IMR-90 (cell line): Measurements from ENCODE around the gene GPR84. TPM values are rescaled to one million over a fixed set of nuclear protein-coding genes. Genes with fewer than 3 reads are reported as not detected.

Experiments
- ATAC-seq: fragments of 200-7000 bp; cut with Tn5 transposase; 2 replicates; pipeline ENCODE4 v1.9.1; 2020; ENCODE audit warnings: low read depth, mild to moderate bottlenecking, moderate library complexity
- BruUV-seq: library from RNA; stranded (reverse); fragments of 400-500 nt; replicated peaks from 2 replicates; lab custom pipeline; 2021; lab: Mats Ljungman, UMichigan
- CTCF ChIA-PET: fragments of 300-600 bp; formaldehyde crosslinking; extraction: SDS; loops from one replicate; lab custom pipeline; 2021; ENCODE audit warnings: antibody characterized with exemption; lab: Yijun Ruan, JAX
- POLR2A ChIA-PET: fragments of 300-600 bp; sonication (Branson Sonifier 250); formaldehyde crosslinking; loops from one replicate; lab custom pipeline; 2022; ENCODE audit warnings: antibody characterized with exemption; ENCODE audit not compliant: unreplicated experiment; lab: Charles Lee
- DNase-seq: peaks from one replicate; pipeline ENCODE4 v3.0.0; 2013
- H2AFZ ChIP-seq: replicated peaks from 2 replicates; pipeline ENCODE3; 2013; ENCODE audit warnings: low read length, mild to moderate bottlenecking; ENCODE audit not compliant: poor library complexity
- H2AK5ac ChIP-seq: 2 replicates; pipeline ENCODE4 v1.6.1; 2013; ENCODE audit warnings: low read depth, low read length, inconsistent platforms
- H2AK9ac ChIP-seq: replicated peaks from 2 replicates; pipeline ENCODE3; 2013; ENCODE audit warnings: mild to moderate bottlenecking, low read depth, low read length, moderate library complexity; ENCODE audit not compliant: poor library complexity
- H2BK120ac ChIP-seq: 2 replicates; pipeline ENCODE4 v1.6.1; 2013; ENCODE audit warnings: low read depth, low read length, inconsistent platforms
- H2BK15ac ChIP-seq: 3 replicates; pipeline ENCODE4 v1.6.1; 2013; ENCODE audit warnings: low read depth, low read length, inconsistent platforms
- H2BK20ac ChIP-seq: 2 replicates; pipeline ENCODE4 v1.6.1; 2013; ENCODE audit warnings: low read depth, mild to moderate bottlenecking, inconsistent platforms, low read length, moderate library complexity
- H2BK5ac ChIP-seq: 2 replicates; pipeline ENCODE4 v1.6.1; 2013; ENCODE audit warnings: mild to moderate bottlenecking, low read depth, low read length, inconsistent platforms; ENCODE audit not compliant: poor library complexity, severe bottlenecking
- H3K14ac ChIP-seq: replicated peaks from 2 replicates; pipeline ENCODE4 v1.6.1; 2013; ENCODE audit warnings: low read depth, low read length, inconsistent platforms
- H3K18ac ChIP-seq: 2 replicates; pipeline ENCODE4 v1.6.1; 2013; ENCODE audit warnings: low read depth, low read length, control low read depth
- H3K23ac ChIP-seq: 2 replicates; pipeline ENCODE4 v1.6.1; 2013; ENCODE audit warnings: low read depth, low read length, inconsistent platforms
- H3K27ac ChIP-seq: 2 replicates; pipeline ENCODE4 v1.5.1; 2013; ENCODE audit warnings: mild to moderate bottlenecking, control low read depth, low read length; ENCODE audit not compliant: insufficient read depth
- H3K27me3 ChIP-seq: 2 replicates; pipeline ENCODE4 v1.6.1; 2013; ENCODE audit warnings: low read length; ENCODE audit not compliant: control insufficient read depth, insufficient read depth
- H3K36me3 ChIP-seq: 2 replicates; pipeline ENCODE4 v1.6.1; 2013; ENCODE audit warnings: low read length, mixed read lengths; ENCODE audit not compliant: control insufficient read depth, insufficient read depth
- H3K4ac ChIP-seq: 2 replicates; pipeline ENCODE4 v1.6.1; 2013; ENCODE audit warnings: low read depth, low read length, inconsistent platforms
- H3K4me1 ChIP-seq: 2 replicates; pipeline ENCODE4 v1.6.1; 2013; ENCODE audit warnings: low read length, mixed read lengths; ENCODE audit not compliant: control insufficient read depth, insufficient read depth
- H3K4me2 ChIP-seq: 2 replicates; pipeline ENCODE4 v1.6.1; 2013; ENCODE audit warnings: low read depth, mild to moderate bottlenecking, control low read depth, low read length, moderate library complexity
- H3K4me3 ChIP-seq: 2 replicates; pipeline ENCODE4 v1.5.1; 2013; ENCODE audit warnings: low read depth, mild to moderate bottlenecking, control low read depth, low read length, moderate library complexity; ENCODE audit not compliant: insufficient read depth
- H3K56ac ChIP-seq: 2 replicates; pipeline ENCODE4 v1.6.1; 2013; ENCODE audit warnings: low read length, inconsistent platforms; ENCODE audit not compliant: insufficient read depth; ENCODE audit errors: extremely low read depth
- H3K79me1 ChIP-seq, 2 experiments: 2 replicates each; pipeline ENCODE4 v1.6.1; 2013; ENCODE audit warnings: low read length in 2 of 2, inconsistent platforms in 1 of 2, low read depth in 1 of 2
- H3K9ac ChIP-seq: 2 replicates; pipeline ENCODE4 v1.6.1; 2013; ENCODE audit warnings: low read depth, low read length, control low read depth
- H3K9me1 ChIP-seq: 2 replicates; pipeline ENCODE4 v1.6.1; 2013; ENCODE audit warnings: low read length, inconsistent platforms; ENCODE audit not compliant: insufficient read depth
- H3K9me3 ChIP-seq: 2 replicates; pipeline ENCODE4 v1.6.1; 2013; ENCODE audit warnings: low read length; ENCODE audit not compliant: control insufficient read depth, insufficient read depth
- H4K20me1 ChIP-seq: 2 replicates; pipeline ENCODE4 v1.6.1; 2013; ENCODE audit warnings: low read length, inconsistent platforms; ENCODE audit not compliant: insufficient read depth
- H4K5ac ChIP-seq: 2 replicates; pipeline ENCODE4 v1.6.1; 2013; ENCODE audit warnings: mild to moderate bottlenecking, low read depth, low read length, control low read depth
- H4K8ac ChIP-seq, 2 experiments: 2 replicates each; pipeline ENCODE4 v1.6.1; 2013; ENCODE audit warnings: low read depth in 2 of 2, low read length in 2 of 2, control low read depth in 1 of 2, inconsistent platforms in 1 of 2
- H4K91ac ChIP-seq: 2 replicates; pipeline ENCODE4 v1.6.1; 2013; ENCODE audit warnings: low read depth, low read length, inconsistent platforms; ENCODE audit not compliant: insufficient read depth
- BHLHE40 ChIP-seq: fragments of 150-350 bp; IDR thresholded peaks from 2 replicates; pipeline ENCODE4 v1.6.1; 2016; ENCODE audit warnings: mild to moderate bottlenecking, low read depth, low read length
- CEBPB ChIP-seq: IDR thresholded peaks from 2 replicates; pipeline ENCODE4 v1.6.1; 2012; ENCODE audit warnings: low read depth, low read length, improper control_type of control experiment
- CTCF ChIP-seq: conservative IDR thresholded peaks from 2 replicates; pipeline ENCODE4 v1.5.1; 2012; ENCODE audit warnings: mild to moderate bottlenecking, low read depth, low read length, improper control_type of control experiment
- MAFK ChIP-seq: IDR thresholded peaks from 2 replicates; pipeline ENCODE4 v1.6.1; 2012; ENCODE audit warnings: low read depth, low read length, improper control_type of control experiment
- MAZ ChIP-seq: IDR thresholded peaks from 2 replicates; pipeline ENCODE4 v1.6.1; 2012; ENCODE audit warnings: low read depth, mild to moderate bottlenecking, low read length, improper control_type of control experiment, moderate library complexity, borderline replicate concordance
- MXI1 ChIP-seq: IDR thresholded peaks from 2 replicates; pipeline ENCODE4 v1.6.1; 2012; ENCODE audit warnings: low read depth, mild to moderate bottlenecking, low read length, moderate library complexity, borderline replicate concordance
- NFE2L2 ChIP-seq: fragments of 150-350 bp; IDR thresholded peaks from 2 replicates; pipeline ENCODE4 v1.6.1; 2016; ENCODE audit warnings: low read depth, mild to moderate bottlenecking, low read length
- POLR2A ChIP-seq: IDR thresholded peaks from 2 replicates; pipeline ENCODE4 v1.6.1; 2012; ENCODE audit warnings: mild to moderate bottlenecking, low read depth, low read length
- RAD21 ChIP-seq: IDR thresholded peaks from 2 replicates; pipeline ENCODE4 v1.6.1; 2012; ENCODE audit warnings: low read length, improper control_type of control experiment
- RCOR1 ChIP-seq: IDR thresholded peaks from 2 replicates; pipeline ENCODE4 v1.6.1; 2012; ENCODE audit warnings: mild to moderate bottlenecking, low read length, improper control_type of control experiment; ENCODE audit not compliant: insufficient replicate concordance
- RFX5 ChIP-seq: IDR thresholded peaks from 2 replicates; pipeline ENCODE4 v1.8.0; 2012; ENCODE audit warnings: low read depth, mild to moderate bottlenecking, low read length, moderate library complexity
- USF2 ChIP-seq: fragments of 150-350 bp; IDR thresholded peaks from 2 replicates; pipeline ENCODE4 v1.6.1; 2017; ENCODE audit warnings: mild to moderate bottlenecking, antibody characterized with exemption, low read length, low read depth
- WGBS, 2 experiments: methylation state at CpG; one replicate each; pipeline versions ENCODE4 v1.1.5 to v1.1.7; 2013; ENCODE audit warnings: missing lambda C conversion rate in 2 of 2; ENCODE audit not compliant: insufficient read length in 1 of 2; ENCODE audit errors: extremely low coverage in 2 of 2; 5-methylcytosine and 5-hydroxymethylcytosine counted together
- dilution Hi-C: fragments of 300-500 bp; cut with HindIII; formaldehyde crosslinking; loops from one replicate; pipeline ENCODE4 v1.14.3; 2018; ENCODE audit warnings: low sequenced_read_pairs; ENCODE audit not compliant: unreplicated experiment
- in situ Hi-C: fragments of 300-500 bp; cut with MboI; formaldehyde crosslinking; loops from 3 replicates; pipeline ENCODE4 v1.14.3; 2019; ENCODE audit warnings: low sequenced_read_pairs, inconsistent platforms, mixed read lengths
- intact Hi-C: fragments of 100-400 bp; cut with micrococcal nuclease; formaldehyde crosslinking; loops from 2 replicates; pipeline ENCODE4 v1.10.0; 2022
- polyA plus RNA-seq, 3 experiments: library from polyadenylated mRNA; depleted of rRNA; stranded (reverse); fragments of >200 nt; gene quantifications; 2 replicates each; pipeline ENCODE4 v1.2.3, GENCODE V29; 2012; ENCODE audit warnings: low replicate concordance in 1 of 3
- total RNA-seq: library from RNA; depleted of rRNA; stranded (reverse); fragments of >200 nt; gene quantifications from 2 replicates; pipeline ENCODE4 v1.2.3, GENCODE V29; 2012

Gene GPR84
- total and polyA plus RNA-seq, 2 of the 4 experiments (the other 2 are of a cell fraction): not detected

GRCh38 chr12:54324617-54325441 lies 39.5 kb downstream of the GPR84 start, which contains the start of gene COPZ1:
Gene COPZ1, plus strand, starts transcription at chr12:54325131. Its CDS starts 33 bp downstream, at chr12:54325164.
- H4K20me1 ChIP-seq: 0 out of 2 replicates have a peak, but pooled peaks cover 2% of the 10 kb centered on the region
- H3K4me1 ChIP-seq: peaks cover 3% of the 10 kb centered on the region
- H3K27ac ChIP-seq: peak within 1 kb of the TSS; percentile 95
- H3K9me3 ChIP-seq: no peaks in the 10 kb centered on the region
- H2BK20ac ChIP-seq: peak within 1 kb of the TSS; percentile 63
- H4K5ac ChIP-seq: peak within 1 kb of the TSS; percentile 95
- H3K9me1 ChIP-seq: peaks cover 3% of the 10 kb centered on the region; the same call in 1 of the 2 replicates
- peak within 1 kb of the TSS; percentile 95 for H3K56ac ChIP-seq
- in situ Hi-C loops: no loop called here
- H2BK120ac ChIP-seq: peak within 1 kb of the TSS; percentile 84
- H4K8ac ChIP-seq: peak within 1 kb of the TSS; percentile 89 to 99
- H3K9ac ChIP-seq: peak within 1 kb of the TSS; percentile 98
- ATAC-seq (peak; percentile 96), DNase-seq (peak; percentile 100)
- peak within 1 kb of the TSS; percentile 92 for H2BK5ac ChIP-seq
- ChIA-PET CTCF (interaction anchor here (0.6 to 2.5 kb wide), 14 partner anchors 9 to 104 kb away, joined by 3 to 16 read pairs (median 3); no protein-coding TSS in a partner anchor), POLR2A (interaction anchor here (0.5 to 1.4 kb wide), 7 partner anchors 13 to 440 kb away, joined by 3 to 7 read pairs (median 4); no protein-coding TSS in a partner anchor)
- dilution Hi-C loops: no loop called here
- H3K79me1 ChIP-seq: peaks cover 5 to 31% of the 10 kb centered on the region in 2 experiments; a peak in 3 of 4 replicates
- peak within 1 kb of the TSS; percentile 74 for H3K18ac ChIP-seq
- H3K14ac ChIP-seq: peak within 1 kb of the TSS; percentile 98
- peak within 1 kb of the TSS; percentile 96 for H3K23ac ChIP-seq
- WGBS, 2 experiments: 0% methylated on average over 7 of the region's 34 CpGs; no CpG with 5 or more reads in 1 of the 2 experiments
- intact Hi-C loops: loop anchor here (1.0 kb wide), 2 partner anchors 45 to 105 kb away; partner anchors contain the start of genes CBX5 and HNRNPA1
- 0 out of 2 replicates have a peak, but pooled peaks cover 3% of the 10 kb centered on the region for H3K36me3 ChIP-seq
- peak within 1 kb of the TSS; percentile 77 for H3K4me2 ChIP-seq
- peak within 1 kb of the TSS; percentile 31; the same call in 1 of the 3 replicates for H2BK15ac ChIP-seq
- peak within 1 kb of the TSS; percentile 78 for H3K4me3 ChIP-seq
- H3K27me3 ChIP-seq: no peaks in the 10 kb centered on the region
- H2AK9ac ChIP-seq: peak within 1 kb of the TSS; percentile 97
- no TSS peak for BruUV-seq
- peak within 1 kb of the TSS; percentile 96 for H2AFZ ChIP-seq
- peak within 1 kb of the TSS; percentile 86 for H4K91ac ChIP-seq
- peak within 1 kb of the TSS; percentile 93 for H2AK5ac ChIP-seq
- peak within 1 kb of the TSS; percentile 96 for H3K4ac ChIP-seq
- TF ChIP-seq MXI1 (0 out of 2 replicates have a peak, but pooled peaks have one; percentile 2), CTCF (peak; percentile 90), MAFK (no peak), MAZ (peak; percentile 63; the same call in 1 of the 2 replicates), POLR2A (peak; percentile 97), RCOR1 (no peak), RFX5 (peak; percentile 46; the same call in 1 of the 2 replicates), RAD21 (peak; percentile 73), NFE2L2 (no peak), CEBPB (peak; percentile 60; the same call in 1 of the 2 replicates), BHLHE40 (no peak), USF2 (peak; percentile 94)
